HG02884 (cell line): Measurements from ENCODE around the gene ARID5B.

ENCODE experiments used
- ATAC-seq: cut with Tn5 transposase; IDR thresholded peaks from one replicate; pipeline ENCODE4 v1.9.1; 2021; ENCODE audit warnings: mild to moderate bottlenecking, moderate library complexity; ENCODE audit not compliant: unreplicated experiment

Gene ARID5B

GRCh38 chr10:62121187-62121530 lies 219.7 kb downstream of the ARID5B start:
- no peak for ATAC-seq

DNA sequence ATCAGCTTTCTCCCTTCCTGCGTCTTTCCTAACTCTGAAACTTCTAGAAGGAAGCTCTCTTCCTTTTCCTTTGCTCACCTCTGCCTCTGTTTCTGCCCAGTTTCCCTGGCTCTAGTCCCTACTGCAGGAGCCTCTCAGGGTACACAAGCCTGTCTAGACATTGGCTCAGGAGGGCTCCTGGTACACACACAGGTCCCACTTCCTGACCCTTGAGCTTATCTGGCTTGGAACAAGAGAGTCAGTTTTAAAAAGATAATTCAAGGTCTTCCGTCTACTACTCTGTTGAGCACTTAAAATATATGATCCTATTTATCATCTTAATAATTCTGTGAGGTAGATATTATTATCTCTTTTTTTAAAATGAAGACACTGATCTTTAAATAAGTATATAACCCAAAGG lies 226.5 kb downstream of the ARID5B start:
- no peak for ATAC-seq

- ATAC-seq: no peak
These were observed 229.4 kb downstream of the ARID5B start for GRCh38 chr10:62130948-62131347.

- ATAC-seq: no peak
These were observed 230.2 kb downstream of the ARID5B start for GRCh38 chr10:62131724-62132123.

- peak; percentile 92 for ATAC-seq
These were observed 232.1 kb downstream of the ARID5B start for GRCh38 chr10:62133618-62134017.

GRCh38 chr10:62136931-62137330 lies 235.4 kb downstream of the ARID5B start:
- ATAC-seq: no peak
